MM.1S (cell line): Measurements from ENCODE around the gene SRCIN1.

Experiments
- DNase-seq: peaks from one replicate; pipeline ENCODE4 v3.0.0-alpha.2; 2015
- H2AFZ ChIP-seq: fragments of 300-600 bp; sonication (generic); 2 replicates; pipeline ENCODE4 v1.6.0; 2016; ENCODE audit warnings: antibody characterized with exemption, low read length
- H3F3A ChIP-seq: fragments of 300-600 bp; sonication (generic); 2 replicates; pipeline ENCODE4 v1.6.1; 2016; ENCODE audit warnings: mild to moderate bottlenecking, antibody characterized with exemption, low read length, moderate library complexity, mixed read lengths; ENCODE audit not compliant: insufficient read depth
- H3K27ac ChIP-seq: fragments of 300-600 bp; sonication (generic); 2 replicates; pipeline ENCODE4 v1.5.1; 2016; ENCODE audit warnings: mild to moderate bottlenecking, low read length
- H3K27me3 ChIP-seq: fragments of 300-600 bp; sonication (generic); replicated peaks from 2 replicates; pipeline ENCODE4 v1.6.0; 2016; ENCODE audit warnings: low read length; ENCODE audit not compliant: insufficient read depth
- H3K36me3 ChIP-seq: fragments of 300-600 bp; sonication (generic); replicated peaks from 2 replicates; pipeline ENCODE4 v1.6.1; 2016; ENCODE audit warnings: mild to moderate bottlenecking, low read length, mixed read lengths; ENCODE audit not compliant: insufficient read depth
- H3K4me1 ChIP-seq: fragments of 300-600 bp; sonication (generic); 2 replicates; pipeline ENCODE4 v1.6.1; 2016; ENCODE audit warnings: low read length, mixed read lengths
- H3K4me2 ChIP-seq: fragments of 300-600 bp; sonication (generic); 2 replicates; pipeline ENCODE4 v1.6.0; 2016; ENCODE audit warnings: low read depth, low read length
- H3K4me3 ChIP-seq: fragments of 300-600 bp; sonication (generic); 2 replicates; pipeline ENCODE4 v1.5.1; 2016; ENCODE audit warnings: low read length, mixed read lengths
- H3K79me2 ChIP-seq: fragments of 300-600 bp; sonication (generic); 2 replicates; pipeline ENCODE4 v1.6.1; 2016; ENCODE audit warnings: mixed run types, low read length, mixed read lengths
- H3K9ac ChIP-seq: fragments of 300-600 bp; sonication (generic); 2 replicates; pipeline ENCODE4 v1.6.1; 2016; ENCODE audit warnings: low read length, mixed read lengths
- H3K9me2 ChIP-seq: fragments of 300-600 bp; sonication (generic); replicated peaks from 2 replicates; pipeline ENCODE4 v1.6.1; 2016; ENCODE audit warnings: mild to moderate bottlenecking, low read length, mixed read lengths; ENCODE audit not compliant: insufficient read depth
- H3K9me3 ChIP-seq: fragments of 300-600 bp; sonication (generic); replicated peaks from 2 replicates; pipeline ENCODE4 v1.6.1; 2016; ENCODE audit warnings: mild to moderate bottlenecking, low read length, mixed read lengths; ENCODE audit not compliant: insufficient read depth
- H4K20me1 ChIP-seq: fragments of 300-600 bp; sonication (generic); 2 replicates; pipeline ENCODE4 v1.6.1; 2016; ENCODE audit warnings: mild to moderate bottlenecking, low read length, moderate library complexity, mixed read lengths; ENCODE audit not compliant: insufficient read depth
- CTCF ChIP-seq: fragments of 300-600 bp; sonication (generic); IDR thresholded peaks from 2 replicates; pipeline ENCODE4 v1.5.1; 2016; ENCODE audit warnings: antibody characterized with exemption, low read length, mixed read lengths
- EZH2 ChIP-seq: fragments of 300-600 bp; sonication (generic); optimal IDR thresholded peaks from 2 replicates; pipeline ENCODE3; 2017; ENCODE audit warnings: low read depth, mild to moderate bottlenecking, antibody characterized with exemption, low read length, mixed read lengths
- EZH2phosphoT487 ChIP-seq: fragments of 300-600 bp; sonication (generic); IDR thresholded peaks from 2 replicates; pipeline ENCODE4 v1.6.1; 2018; ENCODE audit warnings: antibody characterized with exemption, low read length

SRCIN1 gene

GRCh38 chr17:38601539-38602351 is 4.0 kb downstream of the SRCIN1 start:
- TF ChIP-seq EZH2phosphoT487 (no peak), EZH2 (no peak), CTCF (no peak)
- Histone ChIP-seq H3K4me3 (no peak overlapping the region), H4K20me1 (no peaks in the 10 kb centered on the region), H3K27ac (no peak overlapping the region), H3K9me2 (no peaks in the 10 kb centered on the region), H3K79me2 (no peaks in the 10 kb centered on the region), H2AFZ (no peak overlapping the region), H3K36me3 (no peaks in the 10 kb centered on the region), H3K4me1 (0 out of 2 replicates have a peak, but pooled peaks cover 3% of the 10 kb centered on the region), H3K9me3 (no peaks in the 10 kb centered on the region), H3K9ac (no peak overlapping the region), H3K27me3 (peaks cover 72% of the 10 kb centered on the region), H3F3A (no peaks in the 10 kb centered on the region), H3K4me2 (no peak overlapping the region)
- DNase-seq: no peak

- Histone ChIP-seq H3K4me2 (no peak overlapping the region), H3K36me3 (no peaks in the 10 kb centered on the region), H3F3A (no peaks in the 10 kb centered on the region)
Measured at GRCh38 chr17:38600906-38601305, 4.8 kb downstream of the SRCIN1 start.

GRCh38 chr17:38600416-38600815 is 5.3 kb downstream of the SRCIN1 start:
- H3F3A ChIP-seq: no peaks in the 10 kb centered on the region
- H3K27ac ChIP-seq: no peak overlapping the region
- no peak overlapping the region for H2AFZ ChIP-seq
- no peaks in the 10 kb centered on the region for H4K20me1 ChIP-seq
- TF ChIP-seq CTCF (no peak), EZH2 (no peak)
- peaks cover 79% of the 10 kb centered on the region for H3K27me3 ChIP-seq
- H3K9me3 ChIP-seq: no peaks in the 10 kb centered on the region
- H3K4me3 ChIP-seq: no peak overlapping the region
- H3K4me1 ChIP-seq: no peaks in the 10 kb centered on the region
- no peaks in the 10 kb centered on the region for H3K79me2 ChIP-seq
- no peaks in the 10 kb centered on the region for H3K36me3 ChIP-seq
- DNase-seq: no peak
- no peak overlapping the region for H3K9ac ChIP-seq
- no peak overlapping the region for H3K4me2 ChIP-seq
- H3K9me2 ChIP-seq: no peaks in the 10 kb centered on the region

More at GRCh38 chr17:38600906-38601305, 4.8 kb downstream of the SRCIN1 start:
- H3K9me2 ChIP-seq: no peaks in the 10 kb centered on the region
- no peaks in the 10 kb centered on the region for H4K20me1 ChIP-seq
- peaks cover 77% of the 10 kb centered on the region for H3K27me3 ChIP-seq
- DNase-seq: no peak
- no peaks in the 10 kb centered on the region for H3K9me3 ChIP-seq
- no peak overlapping the region for H2AFZ ChIP-seq
- TF ChIP-seq EZH2phosphoT487: no peak
- TF ChIP-seq CTCF: no peak
- TF ChIP-seq EZH2: no peak
- H3K4me3 ChIP-seq: no peak overlapping the region
- no peaks in the 10 kb centered on the region for H3K79me2 ChIP-seq
- no peaks in the 10 kb centered on the region for H3K4me1 ChIP-seq
- no peak overlapping the region for H3K27ac ChIP-seq
- H3K9ac ChIP-seq: no peak overlapping the region
